ENCODE results near the gene SLC25A13.
A peak's percentile ranks its signal among the peaks of the same experiment; 100 is the strongest.

SLC25A13 gene

GRCh38 chr7:96308253-96308949 is 13.5 kb downstream of the SLC25A13 start:
- no peak overlapping the region for H3K4me3 ChIP-seq (ENCODE audit: low read depth, low read length)

GRCh38 chr7:96306385-96307125 is 15.3 kb downstream of the SLC25A13 start:
- DNase-seq (ENCODE audit: low read depth) = peak; percentile 72
- H3K4me3 ChIP-seq (ENCODE audit: low read depth, low read length) = no peak overlapping the region
- no peak for TF ChIP-seq MAX (IDR thresholded peaks at IDR 0.05; ENCODE audit: low read depth, low read length)
- TF ChIP-seq, protein P1, sequence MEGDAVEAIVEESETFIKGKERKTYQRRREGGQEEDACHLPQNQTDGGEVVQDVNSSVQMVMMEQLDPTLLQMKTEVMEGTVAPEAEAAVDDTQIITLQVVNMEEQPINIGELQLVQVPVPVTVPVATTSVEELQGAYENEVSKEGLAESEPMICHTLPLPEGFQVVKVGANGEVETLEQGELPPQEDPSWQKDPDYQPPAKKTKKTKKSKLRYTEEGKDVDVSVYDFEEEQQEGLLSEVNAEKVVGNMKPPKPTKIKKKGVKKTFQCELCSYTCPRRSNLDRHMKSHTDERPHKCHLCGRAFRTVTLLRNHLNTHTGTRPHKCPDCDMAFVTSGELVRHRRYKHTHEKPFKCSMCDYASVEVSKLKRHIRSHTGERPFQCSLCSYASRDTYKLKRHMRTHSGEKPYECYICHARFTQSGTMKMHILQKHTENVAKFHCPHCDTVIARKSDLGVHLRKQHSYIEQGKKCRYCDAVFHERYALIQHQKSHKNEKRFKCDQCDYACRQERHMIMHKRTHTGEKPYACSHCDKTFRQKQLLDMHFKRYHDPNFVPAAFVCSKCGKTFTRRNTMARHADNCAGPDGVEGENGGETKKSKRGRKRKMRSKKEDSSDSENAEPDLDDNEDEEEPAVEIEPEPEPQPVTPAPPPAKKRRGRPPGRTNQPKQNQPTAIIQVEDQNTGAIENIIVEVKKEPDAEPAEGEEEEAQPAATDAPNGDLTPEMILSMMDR (IDR thresholded peaks at IDR 0.05; ENCODE audit: low read depth, low read length) = no peak
- TF ChIP-seq POLR2A (IDR thresholded peaks at IDR 0.05; ENCODE audit: extremely low read depth, insufficient read length) = no peak
- TF ChIP-seq MYC (IDR thresholded peaks at IDR 0.05; ENCODE audit: low read depth, low read length) = no peak

More at GRCh38 chr7:96308253-96308949, 13.5 kb downstream of the SLC25A13 start:
- no peak for TF ChIP-seq MAX (IDR thresholded peaks at IDR 0.05; ENCODE audit: low read depth, low read length)
- TF ChIP-seq POLR2A (IDR thresholded peaks at IDR 0.05; ENCODE audit: extremely low read depth, insufficient read length) = no peak
- TF ChIP-seq, protein P1 (IDR thresholded peaks at IDR 0.05; ENCODE audit: low read depth, low read length) = no peak
- TF ChIP-seq MYC (IDR thresholded peaks at IDR 0.05; ENCODE audit: low read depth, low read length) = no peak
- DNase-seq (ENCODE audit: low read depth) = no peak

DNA sequence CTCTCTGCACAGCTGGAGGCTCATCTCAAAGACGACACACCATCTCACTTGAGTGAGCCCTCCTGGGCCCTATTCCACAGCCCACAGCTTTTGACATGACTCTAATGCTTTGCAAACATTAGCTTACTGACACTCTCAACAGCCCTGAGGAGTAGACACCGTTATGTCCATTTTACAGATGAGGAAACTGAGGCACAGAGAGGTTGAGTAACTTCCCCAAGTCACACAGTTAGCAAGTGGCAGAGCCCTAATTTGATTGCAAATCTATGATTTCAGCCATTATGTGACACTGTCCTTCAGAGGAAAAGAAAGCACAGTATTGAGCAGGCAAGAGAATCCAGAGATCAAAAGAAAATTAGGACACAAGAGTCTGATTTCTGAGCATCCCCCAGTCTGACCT is 16.0 kb downstream of the SLC25A13 start:
- no peak for TF ChIP-seq MAX (IDR thresholded peaks at IDR 0.05; ENCODE audit: low read depth, low read length)
- TF ChIP-seq POLR2A (IDR thresholded peaks at IDR 0.05; ENCODE audit: extremely low read depth, insufficient read length) = no peak
- DNase-seq (ENCODE audit: low read depth) = no peak
- no peak overlapping the region for H3K4me3 ChIP-seq (ENCODE audit: low read depth, low read length)

- no peak for DNase-seq (ENCODE audit: low read depth)
- no peak overlapping the region for H3K4me3 ChIP-seq (ENCODE audit: low read depth, low read length)
- no peak for TF ChIP-seq MYC (IDR thresholded peaks at IDR 0.05; ENCODE audit: low read depth, low read length)
- TF ChIP-seq POLR2A (IDR thresholded peaks at IDR 0.05; ENCODE audit: extremely low read depth, insufficient read length) = no peak
- TF ChIP-seq, protein P1 (IDR thresholded peaks at IDR 0.05; ENCODE audit: low read depth, low read length) = no peak
- TF ChIP-seq MAX (IDR thresholded peaks at IDR 0.05; ENCODE audit: low read depth, low read length) = no peak
Observed at GRCh38 chr7:96304573-96304972, 17.3 kb downstream of the SLC25A13 start.

GRCh38 chr7:96303686-96304443 is 18.0 kb downstream of the SLC25A13 start:
- DNase-seq (ENCODE audit: low read depth) = peak; percentile 18
- H3K4me3 ChIP-seq (ENCODE audit: low read depth, low read length) = no peak overlapping the region
- TF ChIP-seq, protein P1 (IDR thresholded peaks at IDR 0.05; ENCODE audit: low read depth, low read length) = no peak
- TF ChIP-seq MAX (IDR thresholded peaks at IDR 0.05; ENCODE audit: low read depth, low read length) = no peak
- TF ChIP-seq POLR2A (IDR thresholded peaks at IDR 0.05; ENCODE audit: extremely low read depth, insufficient read length) = no peak
- TF ChIP-seq MYC (IDR thresholded peaks at IDR 0.05; ENCODE audit: low read depth, low read length) = no peak
